CD8-positive, alpha-beta memory T cell (primary cell): ENCODE measurements around the gene CADM1. TPM values are rescaled to one million over a fixed set of nuclear protein-coding genes. Genes with fewer than 3 reads are reported as not detected.
A peak's percentile ranks its signal among the peaks of the same experiment; 100 is the strongest.

Experiments
- CTCF ChIA-PET: fragments of 350-600 bp; sonication (Branson Sonifier 250); formaldehyde crosslinking; loops from one replicate; lab custom pipeline; 2021; ENCODE audit warnings: antibody characterized with exemption; lab: Charles Lee
- POLR2A ChIA-PET: fragments of 350-600 bp; sonication (Branson Sonifier 250); formaldehyde crosslinking; loops from one replicate; lab custom pipeline; 2021; ENCODE audit warnings: antibody characterized with exemption; lab: Charles Lee
- DNase-seq, 5 donors: peaks; one replicate each; pipeline versions ENCODE4 v3.0.0 to v3.0.0-alpha.2; 2020 to 2022; ENCODE audit warnings: mixed read lengths in 1 of 5
- H3K27ac ChIP-seq: one replicate; pipeline ENCODE4 v1.7.0; 2013; ENCODE audit warnings: low read depth, mild to moderate bottlenecking, low read length, moderate library complexity
- H3K27me3 ChIP-seq: 2 replicates; pipeline ENCODE4 v1.7.0; 2013; ENCODE audit warnings: low read length, mild to moderate bottlenecking; ENCODE audit not compliant: insufficient read depth, poor library complexity, severe bottlenecking
- H3K36me3 ChIP-seq: 2 replicates; pipeline ENCODE4 v1.7.0; 2013; ENCODE audit warnings: mild to moderate bottlenecking, low read length, moderate library complexity; ENCODE audit not compliant: insufficient read depth
- H3K4me1 ChIP-seq: 2 replicates; pipeline ENCODE4 v1.7.0; 2013; ENCODE audit warnings: mild to moderate bottlenecking, low read length, moderate library complexity; ENCODE audit not compliant: insufficient read depth
- H3K4me3 ChIP-seq: 2 replicates; pipeline ENCODE4 v1.7.0; 2013; ENCODE audit warnings: mild to moderate bottlenecking, low read length
- H3K9me3 ChIP-seq: 2 replicates; pipeline ENCODE4 v1.7.0; 2013; ENCODE audit warnings: mild to moderate bottlenecking, low read length
- H3K27ac Mint-ChIP-seq, 8 donors: one replicate each; pipeline ENCODE4 v1.8.0; 2020 to 2021; ENCODE audit warnings: mixed read lengths in 8 of 8, mild to moderate bottlenecking in 6 of 8, inconsistent platforms in 3 of 8, moderate library complexity in 3 of 8
- H3K27me3 Mint-ChIP-seq, 2 donors: one replicate each; pipeline ENCODE4 v1.8.0; 2020 to 2021; ENCODE audit warnings: mixed read lengths in 2 of 2, mild to moderate bottlenecking in 1 of 2, moderate library complexity in 1 of 2
- H3K36me3 Mint-ChIP-seq, 3 donors: one replicate each; pipeline ENCODE4 v1.8.0; 2020 to 2021; ENCODE audit warnings: mixed read lengths in 3 of 3, inconsistent platforms in 1 of 3, mild to moderate bottlenecking in 1 of 3
- H3K4me1 Mint-ChIP-seq, 3 donors: one replicate each; pipeline ENCODE4 v1.8.0; 2020 to 2021; ENCODE audit warnings: mixed read lengths in 3 of 3, inconsistent platforms in 1 of 3, mild to moderate bottlenecking in 1 of 3
- H3K4me3 Mint-ChIP-seq, 7 donors: one replicate each; pipeline ENCODE4 v1.8.0; 2020 to 2021; ENCODE audit warnings: mixed read lengths in 7 of 7, mild to moderate bottlenecking in 6 of 7, moderate library complexity in 4 of 7, inconsistent platforms in 2 of 7
- H3K9me3 Mint-ChIP-seq, 5 donors: one replicate each; pipeline ENCODE4 v1.8.0; 2020 to 2022; ENCODE audit warnings: mixed read lengths in 5 of 5, mild to moderate bottlenecking in 3 of 5, moderate library complexity in 2 of 5, inconsistent platforms in 1 of 5
- polyA plus RNA-seq: library from polyadenylated mRNA; unstranded; fragments of 300-500 nt; fragmentation: Illumina TruSeq; gene quantifications from one replicate; pipeline ENCODE4 v1.2.3, GENCODE V29; 2021
- total RNA-seq, 2 experiments: library from RNA; stranded (reverse); gene quantifications; one replicate each; pipeline ENCODE4 v1.2.3, GENCODE V29; 2021

Gene CADM1
- total and polyA plus RNA-seq, 3 experiments from 2014 or later = 0.90 to 2.7 (median 1.1) TPM

DNA sequence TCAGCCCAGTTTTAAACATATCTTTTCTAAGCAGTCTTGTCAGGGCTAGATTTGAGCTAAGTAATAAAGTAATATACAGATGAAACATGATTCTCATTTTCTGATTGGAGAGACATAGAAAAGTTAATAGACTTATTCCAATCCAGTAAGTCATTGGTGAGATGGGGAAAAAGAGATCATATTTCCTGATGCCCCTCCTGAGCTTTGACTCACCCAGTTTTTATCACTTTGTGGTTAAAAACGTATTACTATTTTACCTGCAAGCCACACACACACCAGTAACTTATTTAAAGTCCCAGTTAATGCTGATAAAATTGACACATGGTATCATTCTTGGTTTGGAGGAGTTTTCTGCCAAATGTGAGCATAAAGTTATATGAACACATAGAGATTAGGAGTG lies 306.8 kb downstream of the CADM1 start:
- H3K36me3 ChIP-seq = no peaks in the 10 kb centered on the region
- CTCF ChIA-PET = no interaction called here
- Mint-ChIP-seq H3K4me3 (no peak overlapping the region), H3K27ac (peak overlapping the region in 1 of 8 donors; percentile 35), H3K27me3 (no peaks in the 10 kb centered on the region), H3K9me3 (no peaks in the 10 kb centered on the region), H3K36me3 (peaks cover 0 to 3% (median 0%) of the 10 kb centered on the region in 3 donors), H3K4me1 (peaks cover 11 to 25% (median 23%) of the 10 kb centered on the region in 3 donors)
- no peaks in the 10 kb centered on the region for H3K27me3 ChIP-seq
- no peaks in the 10 kb centered on the region for H3K4me1 ChIP-seq
- H3K9me3 ChIP-seq = no peaks in the 10 kb centered on the region
- POLR2A ChIA-PET = no interaction called here
- no peak overlapping the region for H3K4me3 ChIP-seq
- H3K27ac ChIP-seq = no peak overlapping the region
- no peak for DNase-seq

DNA sequence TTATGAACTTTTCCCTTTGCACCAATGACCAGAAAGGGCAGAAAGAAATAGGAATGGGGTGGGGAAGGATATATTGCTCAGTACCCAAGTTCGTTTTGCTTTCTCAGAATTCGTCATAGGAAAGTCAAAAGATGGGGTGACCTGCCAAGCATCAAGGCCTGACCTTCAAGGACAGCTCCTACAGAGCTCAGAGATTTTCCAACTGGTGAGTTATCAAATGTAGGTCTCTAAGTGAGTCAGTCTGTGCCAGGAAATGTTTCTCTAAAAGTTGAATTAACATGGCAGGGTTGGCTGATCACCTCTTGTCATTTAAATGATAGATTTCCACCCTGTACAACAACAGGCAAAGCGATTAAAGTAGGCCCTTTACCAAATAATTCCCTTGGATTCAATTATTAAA lies 307.2 kb downstream of the CADM1 start:
- Histone ChIP-seq H3K4me1 (no peaks in the 10 kb centered on the region), H3K27me3 (no peaks in the 10 kb centered on the region), H3K36me3 (no peaks in the 10 kb centered on the region), H3K27ac (no peak overlapping the region), H3K9me3 (no peaks in the 10 kb centered on the region), H3K4me3 (no peak overlapping the region)
- Mint-ChIP-seq H3K27me3 (no peaks in the 10 kb centered on the region), H3K36me3 (peaks cover 0 to 3% (median 0%) of the 10 kb centered on the region in 3 donors), H3K4me3 (no peak overlapping the region), H3K27ac (peak overlapping the region in 1 of 8 donors; percentile 35), H3K4me1 (peaks cover 11 to 25% (median 23%) of the 10 kb centered on the region in 3 donors), H3K9me3 (no peaks in the 10 kb centered on the region)
- ChIA-PET POLR2A (no interaction called here), CTCF (no interaction called here)
- DNase-seq = no peak

DNA sequence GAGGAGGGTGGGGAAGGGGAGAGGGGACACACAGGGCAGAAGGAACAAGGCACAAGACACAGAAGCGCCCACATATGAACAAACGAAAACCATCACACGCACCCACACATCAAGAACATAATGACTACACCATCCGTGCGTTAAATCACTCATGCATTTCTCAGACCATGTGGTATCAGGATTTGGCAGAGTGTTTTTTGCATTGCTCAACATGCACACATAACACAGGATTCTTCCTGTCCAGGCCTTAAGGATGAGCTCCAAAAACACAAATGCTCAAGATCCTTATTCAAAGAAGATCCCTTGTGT lies 309.5 kb downstream of the CADM1 start:
- peak overlapping the region; percentile 39 to 91 (median 77) for H3K4me3 Mint-ChIP-seq
- H3K27ac Mint-ChIP-seq = peak overlapping the region in 7 of 8 donors; percentile 41 to 93 (median 77)
- no peaks in the 10 kb centered on the region for H3K27me3 Mint-ChIP-seq
- no peaks in the 10 kb centered on the region for H3K9me3 Mint-ChIP-seq
- Histone ChIP-seq H3K36me3 (no peaks in the 10 kb centered on the region), H3K27ac (no peak overlapping the region), H3K4me3 (peak overlapping the region; percentile 13), H3K4me1 (no peaks in the 10 kb centered on the region), H3K27me3 (no peaks in the 10 kb centered on the region), H3K9me3 (no peaks in the 10 kb centered on the region)
- H3K36me3 Mint-ChIP-seq = peaks cover 0 to 3% (median 0%) of the 10 kb centered on the region in 3 donors
- DNase-seq = no peak
- ChIA-PET CTCF (no interaction called here), POLR2A (no interaction called here)
- peaks cover 11 to 23% (median 18%) of the 10 kb centered on the region in 3 donors for H3K4me1 Mint-ChIP-seq

DNA sequence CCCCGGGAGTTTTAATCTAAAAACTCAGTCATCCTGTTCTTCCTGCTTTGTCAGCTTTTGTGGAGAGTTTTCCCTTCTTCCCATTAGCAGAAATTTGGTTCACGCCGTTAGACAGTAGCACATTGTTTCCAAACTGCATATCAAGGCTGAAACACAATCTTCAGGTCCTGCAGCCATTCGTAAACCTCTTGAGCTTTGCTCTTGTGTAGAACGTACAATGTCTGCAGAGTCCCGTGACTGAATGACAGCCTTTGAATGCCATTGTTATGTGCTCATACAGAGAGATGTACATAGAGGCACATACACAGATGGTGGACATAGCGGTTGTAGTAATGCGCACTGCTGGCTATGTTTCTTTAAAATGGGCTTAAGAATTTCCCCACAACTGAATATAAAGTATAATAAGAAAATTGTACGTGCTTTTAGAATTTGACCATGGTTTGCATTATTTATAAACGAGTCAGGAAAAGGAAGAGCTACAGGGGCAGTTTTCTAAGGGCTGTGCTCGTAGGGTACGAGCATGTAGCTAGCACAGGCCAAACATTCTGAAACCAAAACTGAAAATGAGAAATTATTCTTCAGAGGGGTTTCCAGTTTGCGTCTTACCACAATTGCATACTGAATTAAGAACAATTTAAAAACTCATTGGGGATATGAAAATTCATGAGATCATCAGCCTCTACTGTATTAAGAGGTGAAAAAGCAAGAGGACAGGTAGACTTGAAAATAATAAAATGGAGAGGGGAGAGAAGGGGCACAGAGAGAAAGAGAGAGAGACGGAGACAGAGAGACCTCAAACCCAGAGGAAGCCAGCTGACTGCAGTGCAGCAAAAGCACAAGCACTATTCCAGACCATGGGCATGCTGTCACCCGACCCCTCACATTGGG lies 310.1 kb downstream of the CADM1 start:
- H3K27me3 ChIP-seq = no peaks in the 10 kb centered on the region
- no peaks in the 10 kb centered on the region for H3K36me3 Mint-ChIP-seq
- H3K36me3 ChIP-seq = no peaks in the 10 kb centered on the region
- H3K4me3 ChIP-seq = peak overlapping the region; percentile 13
- H3K9me3 Mint-ChIP-seq = no peaks in the 10 kb centered on the region
- H3K27ac Mint-ChIP-seq = peak overlapping the region in 7 of 8 donors; percentile 41 to 93 (median 77)
- H3K4me1 Mint-ChIP-seq = peaks cover 11 to 23% (median 18%) of the 10 kb centered on the region in 3 donors
- H3K27me3 Mint-ChIP-seq = no peaks in the 10 kb centered on the region
- H3K4me3 Mint-ChIP-seq = peak overlapping the region; percentile 39 to 91 (median 77)
- H3K4me1 ChIP-seq = no peaks in the 10 kb centered on the region
- POLR2A ChIA-PET = no interaction called here
- H3K9me3 ChIP-seq = no peaks in the 10 kb centered on the region
- DNase-seq = no peak
- CTCF ChIA-PET = no interaction called here
- no peak overlapping the region for H3K27ac ChIP-seq

DNA sequence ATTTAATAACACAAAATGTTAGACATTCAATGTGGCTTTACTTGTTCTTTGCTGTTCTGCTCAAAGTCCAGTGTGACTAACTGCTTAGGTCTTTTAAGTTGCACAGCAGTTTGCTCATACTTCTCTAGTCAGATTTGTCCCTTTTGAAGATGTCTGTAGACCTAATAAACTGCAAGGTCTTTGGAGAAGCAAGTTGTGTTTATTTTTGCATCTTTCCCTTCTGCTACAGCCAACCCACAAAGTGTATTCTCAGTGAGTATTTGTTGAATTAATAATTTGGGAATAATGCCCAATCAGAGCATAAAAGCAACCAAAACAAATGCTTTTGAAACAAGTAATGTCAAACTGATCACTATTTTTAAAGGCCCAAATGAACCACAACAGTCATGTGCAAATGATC lies 312.5 kb downstream of the CADM1 start:
- no peak overlapping the region for H3K27ac ChIP-seq
- no peaks in the 10 kb centered on the region for H3K9me3 ChIP-seq
- DNase-seq = no peak
- H3K36me3 ChIP-seq = no peaks in the 10 kb centered on the region
- POLR2A ChIA-PET = no interaction called here
- CTCF ChIA-PET = no interaction called here
- Mint-ChIP-seq H3K9me3 (no peaks in the 10 kb centered on the region), H3K36me3 (no peaks in the 10 kb centered on the region), H3K4me1 (peaks cover 11 to 23% (median 18%) of the 10 kb centered on the region in 3 donors), H3K27ac (peak overlapping the region in 1 of 8 donors; percentile 19), H3K27me3 (peaks cover 0 to 2% of the 10 kb centered on the region in 2 donors), H3K4me3 (no peak overlapping the region)
- H3K4me1 ChIP-seq = no peaks in the 10 kb centered on the region
- no peak overlapping the region for H3K4me3 ChIP-seq
- H3K27me3 ChIP-seq = no peaks in the 10 kb centered on the region

DNA sequence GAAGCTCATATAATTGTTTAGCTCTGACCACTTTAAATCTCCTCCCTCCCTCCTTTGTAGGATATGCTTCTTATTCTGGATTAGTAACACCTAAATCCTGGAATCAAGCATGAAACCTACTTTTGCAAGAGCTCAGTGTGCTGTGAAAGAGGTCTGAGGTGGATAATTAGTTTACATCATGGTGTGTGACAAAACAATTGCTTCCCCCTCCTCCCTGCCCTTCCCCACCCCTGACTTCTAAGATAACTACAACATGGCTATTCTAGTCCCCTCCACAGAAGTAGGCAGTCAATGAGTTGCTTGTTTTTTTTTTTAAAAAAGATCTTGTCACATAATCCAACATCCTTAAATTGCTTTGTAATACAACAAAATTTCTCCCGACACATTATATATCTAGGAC lies 314.0 kb downstream of the CADM1 start:
- Mint-ChIP-seq H3K4me1 (peaks cover 11 to 19% (median 18%) of the 10 kb centered on the region in 3 donors), H3K27me3 (peaks cover 0 to 2% of the 10 kb centered on the region in 2 donors), H3K27ac (no peak overlapping the region), H3K9me3 (no peaks in the 10 kb centered on the region), H3K36me3 (no peaks in the 10 kb centered on the region), H3K4me3 (no peak overlapping the region)
- ChIA-PET POLR2A (no interaction called here), CTCF (no interaction called here)
- Histone ChIP-seq H3K36me3 (no peaks in the 10 kb centered on the region), H3K4me1 (no peaks in the 10 kb centered on the region), H3K27ac (no peak overlapping the region), H3K27me3 (no peaks in the 10 kb centered on the region), H3K9me3 (no peaks in the 10 kb centered on the region), H3K4me3 (no peak overlapping the region)
- DNase-seq = no peak

DNA sequence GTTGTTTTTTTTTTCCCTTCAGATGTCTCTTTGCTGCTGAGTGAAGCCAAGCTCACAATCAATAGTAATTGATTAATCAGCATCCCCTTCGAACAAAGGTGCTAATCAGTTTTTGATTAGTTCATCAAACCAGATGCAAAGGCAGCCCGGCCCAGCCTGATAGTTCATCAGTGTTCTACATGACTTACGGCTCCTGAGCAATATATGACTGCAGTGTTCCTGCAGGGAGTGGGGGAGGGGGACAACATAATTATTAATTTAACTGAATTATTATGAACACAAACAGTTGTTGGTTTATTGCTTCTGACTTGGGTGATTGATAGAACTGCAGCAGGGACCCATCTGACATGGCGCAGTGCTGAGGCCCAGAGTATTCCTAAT lies 315.3 kb downstream of the CADM1 start:
- Mint-ChIP-seq H3K36me3 (no peaks in the 10 kb centered on the region), H3K27ac (peak overlapping the region in 1 of 8 donors; percentile 38), H3K4me1 (peaks cover 3 to 7% (median 6%) of the 10 kb centered on the region in 3 donors), H3K27me3 (peaks cover 0 to 2% of the 10 kb centered on the region in 2 donors), H3K4me3 (no peak overlapping the region), H3K9me3 (no peaks in the 10 kb centered on the region)
- H3K9me3 ChIP-seq = no peaks in the 10 kb centered on the region
- H3K27ac ChIP-seq = no peak overlapping the region
- H3K4me1 ChIP-seq = no peaks in the 10 kb centered on the region
- ChIA-PET CTCF (no interaction called here), POLR2A (no interaction called here)
- no peaks in the 10 kb centered on the region for H3K36me3 ChIP-seq
- no peaks in the 10 kb centered on the region for H3K27me3 ChIP-seq
- H3K4me3 ChIP-seq = no peak overlapping the region
- DNase-seq = no peak

DNA sequence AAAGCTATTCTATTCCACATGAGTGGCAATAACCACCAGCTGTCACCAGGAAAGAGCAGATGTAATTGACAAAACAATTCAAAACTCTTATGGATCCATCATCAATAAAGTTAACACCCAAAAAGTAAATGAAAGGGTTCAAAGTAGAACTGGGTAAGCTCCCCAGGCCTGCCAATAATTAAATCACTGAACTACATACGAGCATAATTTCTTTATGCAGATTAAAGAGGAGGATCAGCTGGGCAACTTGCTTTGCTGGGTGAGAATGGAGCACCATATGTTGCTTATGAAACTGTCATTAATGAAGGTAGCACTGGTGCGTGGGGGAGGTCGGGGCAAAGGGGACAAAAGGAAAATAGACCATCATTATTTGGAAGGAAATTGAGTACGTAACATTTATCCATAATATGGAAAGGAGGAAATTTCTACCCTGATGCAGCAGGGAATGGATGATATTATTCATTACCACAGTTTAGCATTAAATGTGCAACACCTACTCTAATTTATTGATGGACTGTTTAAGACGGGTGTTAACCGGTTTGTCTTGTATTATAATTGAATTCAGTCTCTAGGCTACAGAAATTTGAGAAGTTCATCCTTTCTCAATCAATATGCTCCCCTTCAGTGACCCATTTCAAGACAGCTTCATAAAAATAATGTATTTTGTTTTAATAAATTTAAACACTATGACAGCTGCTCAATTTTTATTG lies 315.9 kb downstream of the CADM1 start:
- H3K9me3 Mint-ChIP-seq = no peaks in the 10 kb centered on the region
- H3K4me3 Mint-ChIP-seq = no peak overlapping the region

More for the DNA sequence above, 315.9 kb downstream of the CADM1 start:
- no peak overlapping the region for H3K27ac Mint-ChIP-seq
- Histone ChIP-seq H3K27me3 (no peaks in the 10 kb centered on the region), H3K4me1 (no peaks in the 10 kb centered on the region), H3K9me3 (no peaks in the 10 kb centered on the region), H3K4me3 (no peak overlapping the region), H3K36me3 (no peaks in the 10 kb centered on the region), H3K27ac (no peak overlapping the region)
- no peak for DNase-seq
- H3K4me1 Mint-ChIP-seq = peaks cover 0 to 1% (median under 1%) of the 10 kb centered on the region in 3 donors
- CTCF ChIA-PET = no interaction called here
- no peaks in the 10 kb centered on the region for H3K36me3 Mint-ChIP-seq
- peaks cover 0 to 2% of the 10 kb centered on the region in 2 donors for H3K27me3 Mint-ChIP-seq
- POLR2A ChIA-PET = no interaction called here
